Neutrophil (primary cell): ENCODE results near the gene TEX35.

Experiments used
- H3K27ac ChIP-seq: fragments of 200-600 bp; sonication (generic); 2 replicates; pipeline ENCODE4 v1.5.1; 2016; ENCODE audit warnings: mild to moderate bottlenecking, moderate library complexity
- H3K27me3 ChIP-seq: fragments of 200-600 bp; sonication (generic); 2 replicates; pipeline ENCODE4 v1.6.0; 2016; ENCODE audit warnings: mild to moderate bottlenecking
- H3K36me3 ChIP-seq: fragments of 200-600 bp; sonication (generic); 2 replicates; pipeline ENCODE4 v1.5.1; 2017
- H3K4me1 ChIP-seq, 2 experiments: fragments of 200-600 bp in 1 of 2; sonication (generic) in 1 of 2; 1 replicate in 1 of 2; 2 replicates in 1 of 2; pipeline versions ENCODE4 v1.5.1 to v1.6.1; 2013 to 2016; ENCODE audit warnings: low read depth in 1 of 2, low read length in 1 of 2, mild to moderate bottlenecking in 1 of 2, moderate library complexity in 1 of 2; ENCODE audit not compliant: control insufficient read depth in 1 of 2, insufficient read depth in 1 of 2
- H3K4me3 ChIP-seq, 2 experiments: fragments of 200-600 bp in 1 of 2; sonication (generic) in 1 of 2; 1 replicate in 1 of 2; 2 replicates in 1 of 2; pipeline ENCODE4 v1.5.1; 2013 to 2016; ENCODE audit warnings: low read depth in 1 of 2, low read length in 1 of 2, mild to moderate bottlenecking in 1 of 2, moderate library complexity in 1 of 2
- H3K9me3 ChIP-seq: fragments of 200-600 bp; sonication (generic); 2 replicates; pipeline ENCODE4 v1.5.1; 2016
- TF ChIP-seq, protein P1 (sequence below): fragments of 200-600 bp; sonication (generic); IDR thresholded peaks from 2 replicates; pipeline ENCODE4 v1.5.1; 2016; ENCODE audit warnings: antibody characterized with exemption

TEX35 gene

DNA sequence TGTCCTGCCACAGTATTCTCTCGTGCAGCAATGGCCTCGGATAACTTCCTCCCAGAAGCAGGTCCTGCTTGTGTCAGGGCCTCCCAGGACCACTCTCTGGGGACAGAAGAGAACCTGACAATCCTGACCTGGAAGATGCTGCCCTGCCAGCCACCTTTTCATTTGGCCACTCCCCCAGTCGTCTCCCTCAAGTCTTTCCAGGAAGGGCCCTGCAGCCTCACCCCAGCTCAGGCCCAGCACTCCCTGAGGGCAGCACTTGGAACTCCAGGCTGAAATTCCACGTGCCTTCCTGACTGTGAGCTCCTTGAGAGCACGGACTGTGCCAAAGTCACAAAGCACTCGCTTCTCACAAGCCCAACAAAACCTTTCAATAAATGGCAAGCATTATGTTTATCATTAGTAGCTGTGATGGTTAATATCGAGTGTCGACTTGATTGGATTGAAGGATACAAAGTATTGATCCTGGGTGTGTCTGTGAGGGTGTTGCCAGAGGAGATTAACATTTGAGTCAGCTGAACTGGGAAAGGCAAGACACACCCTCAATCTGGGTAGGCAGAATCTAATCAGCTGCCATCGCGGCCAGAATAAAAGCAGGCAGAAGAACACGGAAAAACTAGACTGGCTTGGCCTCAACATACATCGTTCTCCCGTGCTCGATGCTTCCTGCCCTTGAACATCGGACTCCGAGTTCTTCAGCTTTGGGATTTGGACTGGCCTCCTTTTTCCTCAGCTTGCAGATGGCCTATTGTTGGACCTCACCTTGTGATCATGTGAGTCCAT lies 13.8 kb upstream of the TEX35 start:
- Histone ChIP-seq H3K27me3 (no peaks in the 10 kb centered on the region), H3K36me3 (no peaks in the 10 kb centered on the region), H3K27ac (no peak overlapping the region), H3K4me3 (no peak overlapping the region), H3K9me3 (no peaks in the 10 kb centered on the region), H3K4me1 (no peaks in the 10 kb centered on the region)
- TF ChIP-seq, protein P1, sequence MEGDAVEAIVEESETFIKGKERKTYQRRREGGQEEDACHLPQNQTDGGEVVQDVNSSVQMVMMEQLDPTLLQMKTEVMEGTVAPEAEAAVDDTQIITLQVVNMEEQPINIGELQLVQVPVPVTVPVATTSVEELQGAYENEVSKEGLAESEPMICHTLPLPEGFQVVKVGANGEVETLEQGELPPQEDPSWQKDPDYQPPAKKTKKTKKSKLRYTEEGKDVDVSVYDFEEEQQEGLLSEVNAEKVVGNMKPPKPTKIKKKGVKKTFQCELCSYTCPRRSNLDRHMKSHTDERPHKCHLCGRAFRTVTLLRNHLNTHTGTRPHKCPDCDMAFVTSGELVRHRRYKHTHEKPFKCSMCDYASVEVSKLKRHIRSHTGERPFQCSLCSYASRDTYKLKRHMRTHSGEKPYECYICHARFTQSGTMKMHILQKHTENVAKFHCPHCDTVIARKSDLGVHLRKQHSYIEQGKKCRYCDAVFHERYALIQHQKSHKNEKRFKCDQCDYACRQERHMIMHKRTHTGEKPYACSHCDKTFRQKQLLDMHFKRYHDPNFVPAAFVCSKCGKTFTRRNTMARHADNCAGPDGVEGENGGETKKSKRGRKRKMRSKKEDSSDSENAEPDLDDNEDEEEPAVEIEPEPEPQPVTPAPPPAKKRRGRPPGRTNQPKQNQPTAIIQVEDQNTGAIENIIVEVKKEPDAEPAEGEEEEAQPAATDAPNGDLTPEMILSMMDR: no peak

- H3K36me3 ChIP-seq: no peaks in the 10 kb centered on the region
- H3K4me1 ChIP-seq: no peaks in the 10 kb centered on the region
- H3K4me3 ChIP-seq: no peak overlapping the region
- no peaks in the 10 kb centered on the region for H3K9me3 ChIP-seq
- no peaks in the 10 kb centered on the region for H3K27me3 ChIP-seq
- no peak overlapping the region for H3K27ac ChIP-seq
- TF ChIP-seq, protein P1: no peak
These were observed 12.7 kb upstream of the TEX35 start for GRCh38 chr1:178500091-178500770.

- no peaks in the 10 kb centered on the region for H3K36me3 ChIP-seq
- H3K27ac ChIP-seq: no peak overlapping the region
- H3K4me1 ChIP-seq: no peaks in the 10 kb centered on the region
- H3K4me3 ChIP-seq: no peak overlapping the region
- no peaks in the 10 kb centered on the region for H3K27me3 ChIP-seq
- TF ChIP-seq, protein P1: no peak
- no peaks in the 10 kb centered on the region for H3K9me3 ChIP-seq
These were observed 11.9 kb upstream of the TEX35 start for GRCh38 chr1:178500936-178501554.

DNA sequence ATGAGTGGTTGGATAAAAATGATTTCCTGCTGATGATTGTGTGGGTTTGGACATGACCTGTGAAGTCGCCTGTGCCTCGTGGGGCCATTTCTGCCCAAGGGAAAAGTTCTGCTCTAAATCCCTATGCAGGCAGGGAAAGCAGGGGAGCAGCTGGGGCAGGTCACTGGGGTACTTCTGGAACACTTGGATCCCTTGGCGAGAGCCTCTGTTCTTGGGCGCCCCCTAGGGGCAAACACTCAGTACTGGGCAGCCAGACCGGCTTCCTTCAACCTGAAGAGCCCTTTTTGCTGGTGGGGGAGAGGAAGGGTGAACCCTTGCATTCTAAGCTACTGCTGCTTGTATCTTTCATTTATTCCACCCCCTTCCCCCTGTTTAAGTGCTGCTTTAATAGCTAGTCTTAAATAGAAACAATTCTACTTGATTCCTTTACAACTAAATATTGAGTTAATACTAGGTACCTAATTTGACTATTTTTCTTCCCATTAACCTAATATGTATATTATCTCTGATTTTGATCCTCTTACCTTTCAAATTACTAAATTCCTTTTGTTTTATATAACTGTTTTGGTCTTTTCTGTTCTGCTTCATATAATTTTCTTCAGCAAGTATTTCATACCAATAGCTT lies 11.1 kb upstream of the TEX35 start:
- no peaks in the 10 kb centered on the region for H3K4me1 ChIP-seq
- TF ChIP-seq, protein P1: peak; percentile 52
- no peaks in the 10 kb centered on the region for H3K27me3 ChIP-seq
- no peaks in the 10 kb centered on the region for H3K9me3 ChIP-seq
- H3K27ac ChIP-seq: no peak overlapping the region
- no peaks in the 10 kb centered on the region for H3K36me3 ChIP-seq
- no peak overlapping the region for H3K4me3 ChIP-seq

DNA sequence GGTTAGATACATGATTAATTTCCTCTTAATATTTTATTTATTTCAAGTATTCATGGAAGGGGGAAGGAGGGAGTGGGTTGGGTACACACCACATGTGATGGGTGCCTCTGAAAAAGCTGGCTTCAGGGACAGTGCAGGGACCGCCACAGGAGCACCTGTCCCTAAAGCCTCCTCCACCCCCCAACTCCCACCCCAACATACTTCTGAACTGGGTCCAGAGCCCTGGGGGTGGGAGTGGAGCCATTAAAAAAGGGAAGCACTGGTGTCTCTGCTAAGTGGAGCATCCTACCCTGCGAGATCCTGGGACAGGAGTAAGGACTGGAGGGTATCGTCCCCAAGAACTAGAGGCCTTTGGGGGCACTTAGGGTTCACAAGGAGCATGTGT lies 10.6 kb upstream of the TEX35 start:
- H3K27ac ChIP-seq: no peak overlapping the region
- no peaks in the 10 kb centered on the region for H3K9me3 ChIP-seq
- H3K4me1 ChIP-seq: no peaks in the 10 kb centered on the region
- H3K27me3 ChIP-seq: no peaks in the 10 kb centered on the region
- H3K4me3 ChIP-seq: no peak overlapping the region
- TF ChIP-seq, protein P1: no peak
- H3K36me3 ChIP-seq: no peaks in the 10 kb centered on the region
